ENCODE measurements around the gene FHDC1.

GRCh38 chr4:152970102-152970820, 34.1 kb downstream of the FHDC1 start:
- TF ChIP-seq IKZF2 (IDR thresholded peaks at IDR 0.05) (no peak), PBX3 (IDR thresholded peaks at IDR 0.05; ENCODE audit: insufficient replicate concordance, low read depth, low read length) (no peak), CTCF (IDR thresholded peaks at IDR 0.05 in 2 of 3, conservative IDR thresholded peaks at IDR 0.05 in 1 of 3; ENCODE audit: control insufficient read depth in 2 of 3, extremely low read depth in 1 of 3, insufficient read depth in 1 of 3, low read depth in 3 of 3, low read length in 3 of 3) (no peak), JUNB (IDR thresholded peaks at IDR 0.05) (no peak)
- TF ChIP-seq, protein P1, sequence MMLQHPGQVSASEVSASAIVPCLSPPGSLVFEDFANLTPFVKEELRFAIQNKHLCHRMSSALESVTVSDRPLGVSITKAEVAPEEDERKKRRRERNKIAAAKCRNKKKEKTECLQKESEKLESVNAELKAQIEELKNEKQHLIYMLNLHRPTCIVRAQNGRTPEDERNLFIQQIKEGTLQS (IDR thresholded peaks at IDR 0.05; ENCODE audit: borderline replicate concordance, extremely low read depth, low read depth, low read length), result no peak
